ENCODE results near the gene AURKB. TPM values are rescaled to one million over a fixed set of nuclear protein-coding genes. Genes with fewer than 3 reads are reported as not detected.

Gene AURKB
- total and polyA plus RNA-seq, 2 of the 13 experiments (the other 11 are each of a cell fraction or from before 2014, with no cell fraction given), result 29.5 to 75.3 TPM

DNA sequence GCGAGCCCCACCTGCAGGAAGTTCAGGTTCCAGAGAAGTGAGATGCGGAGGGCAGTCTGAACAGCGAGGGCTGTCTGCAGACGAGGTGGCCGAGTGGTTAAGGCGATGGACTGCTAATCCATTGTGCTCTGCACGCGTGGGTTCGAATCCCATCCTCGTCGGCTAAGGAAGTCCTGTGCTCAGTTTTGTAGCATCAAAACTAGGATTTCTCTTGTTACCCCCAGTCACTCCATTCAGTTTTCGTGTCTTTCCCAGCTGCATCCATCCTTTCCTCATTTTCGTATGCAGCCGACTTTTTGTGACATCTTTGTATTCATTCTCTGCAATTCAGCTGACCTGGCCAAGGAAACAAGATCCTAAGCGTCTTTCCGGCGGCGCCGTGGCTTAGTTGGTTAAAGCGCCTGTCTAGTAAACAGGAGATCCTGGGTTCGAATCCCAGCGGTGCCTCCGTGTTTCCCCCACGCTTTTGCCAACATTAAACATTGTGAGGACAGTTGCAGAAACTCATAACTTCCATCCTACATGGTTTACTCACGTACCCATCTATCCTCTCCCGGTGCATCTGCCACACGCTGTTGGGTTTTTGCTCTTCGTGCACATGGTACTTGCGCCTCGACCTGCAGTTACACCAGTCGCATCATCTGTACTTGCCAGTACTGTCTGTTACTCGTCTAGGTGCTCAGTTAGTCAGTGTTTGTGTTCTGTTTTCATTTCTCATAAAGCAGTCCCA lies 23.4 kb downstream of the AURKB start (continued):
- TF ChIP-seq, protein P1, sequence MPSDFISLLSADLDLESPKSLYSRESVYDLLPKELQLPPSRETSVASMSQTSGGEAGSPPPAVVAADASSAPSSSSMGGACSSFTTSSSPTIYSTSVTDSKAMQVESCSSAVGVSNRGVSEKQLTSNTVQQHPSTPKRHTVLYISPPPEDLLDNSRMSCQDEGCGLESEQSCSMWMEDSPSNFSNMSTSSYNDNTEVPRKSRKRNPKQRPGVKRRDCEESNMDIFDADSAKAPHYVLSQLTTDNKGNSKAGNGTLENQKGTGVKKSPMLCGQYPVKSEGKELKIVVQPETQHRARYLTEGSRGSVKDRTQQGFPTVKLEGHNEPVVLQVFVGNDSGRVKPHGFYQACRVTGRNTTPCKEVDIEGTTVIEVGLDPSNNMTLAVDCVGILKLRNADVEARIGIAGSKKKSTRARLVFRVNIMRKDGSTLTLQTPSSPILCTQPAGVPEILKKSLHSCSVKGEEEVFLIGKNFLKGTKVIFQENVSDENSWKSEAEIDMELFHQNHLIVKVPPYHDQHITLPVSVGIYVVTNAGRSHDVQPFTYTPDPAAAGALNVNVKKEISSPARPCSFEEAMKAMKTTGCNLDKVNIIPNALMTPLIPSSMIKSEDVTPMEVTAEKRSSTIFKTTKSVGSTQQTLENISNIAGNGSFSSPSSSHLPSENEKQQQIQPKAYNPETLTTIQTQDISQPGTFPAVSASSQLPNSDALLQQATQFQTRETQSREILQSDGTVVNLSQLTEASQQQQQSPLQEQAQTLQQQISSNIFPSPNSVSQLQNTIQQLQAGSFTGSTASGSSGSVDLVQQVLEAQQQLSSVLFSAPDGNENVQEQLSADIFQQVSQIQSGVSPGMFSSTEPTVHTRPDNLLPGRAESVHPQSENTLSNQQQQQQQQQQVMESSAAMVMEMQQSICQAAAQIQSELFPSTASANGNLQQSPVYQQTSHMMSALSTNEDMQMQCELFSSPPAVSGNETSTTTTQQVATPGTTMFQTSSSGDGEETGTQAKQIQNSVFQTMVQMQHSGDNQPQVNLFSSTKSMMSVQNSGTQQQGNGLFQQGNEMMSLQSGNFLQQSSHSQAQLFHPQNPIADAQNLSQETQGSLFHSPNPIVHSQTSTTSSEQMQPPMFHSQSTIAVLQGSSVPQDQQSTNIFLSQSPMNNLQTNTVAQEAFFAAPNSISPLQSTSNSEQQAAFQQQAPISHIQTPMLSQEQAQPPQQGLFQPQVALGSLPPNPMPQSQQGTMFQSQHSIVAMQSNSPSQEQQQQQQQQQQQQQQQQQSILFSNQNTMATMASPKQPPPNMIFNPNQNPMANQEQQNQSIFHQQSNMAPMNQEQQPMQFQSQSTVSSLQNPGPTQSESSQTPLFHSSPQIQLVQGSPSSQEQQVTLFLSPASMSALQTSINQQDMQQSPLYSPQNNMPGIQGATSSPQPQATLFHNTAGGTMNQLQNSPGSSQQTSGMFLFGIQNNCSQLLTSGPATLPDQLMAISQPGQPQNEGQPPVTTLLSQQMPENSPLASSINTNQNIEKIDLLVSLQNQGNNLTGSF (CRISPR knock-in tag; IDR thresholded peaks at IDR 0.05), result 0 out of 2 replicates have a peak, but pooled peaks have one; percentile 76
- TF ChIP-seq ZNF619 (CRISPR knock-in tag; IDR thresholded peaks at IDR 0.05) (no peak), FIP1L1 (IDR thresholded peaks at IDR 0.05; ENCODE audit: borderline replicate concordance, insufficient read depth, low read depth, low read length) (no peak), MAZ (IDR thresholded peaks at IDR 0.05; ENCODE audit: borderline replicate concordance, low read depth, low read length) (no peak), MAZ (CRISPR knock-in tag; IDR thresholded peaks at IDR 0.05; ENCODE audit: low read depth) (peak; percentile 24; the same call in 1 of the 2 replicates), POLR2AphosphoS2 (IDR thresholded peaks at IDR 0.05; ENCODE audit: low read depth, low read length) (no peak), MYNN (CRISPR knock-in tag; IDR thresholded peaks at IDR 0.05; ENCODE audit: low read depth) (0 out of 2 replicates have a peak, but pooled peaks have one; percentile 58), FOXJ3 (CRISPR knock-in tag; IDR thresholded peaks at IDR 0.05; ENCODE audit: borderline replicate concordance) (peak; percentile 83), RFXANK (CRISPR knock-in tag; IDR thresholded peaks at IDR 0.05) (no peak), BRCA1 (CRISPR knock-in tag; IDR thresholded peaks at IDR 0.05) (no peak), ZNF143 (CRISPR knock-in tag; IDR thresholded peaks at IDR 0.05) (peak; percentile 57; the same call in 1 of the 2 replicates), ELF1 (CRISPR knock-in tag; IDR thresholded peaks at IDR 0.05) (0 out of 2 replicates have a peak, but pooled peaks have one; percentile 41), SMAD9 (CRISPR knock-in tag; IDR thresholded peaks at IDR 0.05) (no peak), NFATC3 (CRISPR knock-in tag; IDR thresholded peaks at IDR 0.05) (no peak), ZNF577 (CRISPR knock-in tag; IDR thresholded peaks at IDR 0.05; ENCODE audit: borderline replicate concordance, low read depth) (0 out of 2 replicates have a peak, but pooled peaks have one; percentile 11)
- TF ChIP-seq, protein P2, sequence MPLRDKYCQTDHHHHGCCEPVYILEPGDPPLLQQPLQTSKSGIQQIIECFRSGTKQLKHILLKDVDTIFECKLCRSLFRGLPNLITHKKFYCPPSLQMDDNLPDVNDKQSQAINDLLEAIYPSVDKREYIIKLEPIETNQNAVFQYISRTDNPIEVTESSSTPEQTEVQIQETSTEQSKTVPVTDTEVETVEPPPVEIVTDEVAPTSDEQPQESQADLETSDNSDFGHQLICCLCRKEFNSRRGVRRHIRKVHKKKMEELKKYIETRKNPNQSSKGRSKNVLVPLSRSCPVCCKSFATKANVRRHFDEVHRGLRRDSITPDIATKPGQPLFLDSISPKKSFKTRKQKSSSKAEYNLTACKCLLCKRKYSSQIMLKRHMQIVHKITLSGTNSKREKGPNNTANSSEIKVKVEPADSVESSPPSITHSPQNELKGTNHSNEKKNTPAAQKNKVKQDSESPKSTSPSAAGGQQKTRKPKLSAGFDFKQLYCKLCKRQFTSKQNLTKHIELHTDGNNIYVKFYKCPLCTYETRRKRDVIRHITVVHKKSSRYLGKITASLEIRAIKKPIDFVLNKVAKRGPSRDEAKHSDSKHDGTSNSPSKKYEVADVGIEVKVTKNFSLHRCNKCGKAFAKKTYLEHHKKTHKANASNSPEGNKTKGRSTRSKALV (CRISPR knock-in tag; IDR thresholded peaks at IDR 0.05), result no peak
- TF ChIP-seq, protein P3, sequence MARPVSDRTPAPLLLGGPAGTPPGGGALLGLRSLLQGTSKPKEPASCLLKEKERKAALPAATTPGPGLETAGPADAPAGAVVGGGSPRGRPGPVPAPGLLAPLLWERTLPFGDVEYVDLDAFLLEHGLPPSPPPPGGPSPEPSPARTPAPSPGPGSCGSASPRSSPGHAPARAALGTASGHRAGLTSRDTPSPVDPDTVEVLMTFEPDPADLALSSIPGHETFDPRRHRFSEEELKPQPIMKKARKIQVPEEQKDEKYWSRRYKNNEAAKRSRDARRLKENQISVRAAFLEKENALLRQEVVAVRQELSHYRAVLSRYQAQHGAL (CRISPR knock-in tag; IDR thresholded peaks at IDR 0.05; ENCODE audit: not compliant biosample characterization), result no peak
- TF ChIP-seq, protein P4, sequence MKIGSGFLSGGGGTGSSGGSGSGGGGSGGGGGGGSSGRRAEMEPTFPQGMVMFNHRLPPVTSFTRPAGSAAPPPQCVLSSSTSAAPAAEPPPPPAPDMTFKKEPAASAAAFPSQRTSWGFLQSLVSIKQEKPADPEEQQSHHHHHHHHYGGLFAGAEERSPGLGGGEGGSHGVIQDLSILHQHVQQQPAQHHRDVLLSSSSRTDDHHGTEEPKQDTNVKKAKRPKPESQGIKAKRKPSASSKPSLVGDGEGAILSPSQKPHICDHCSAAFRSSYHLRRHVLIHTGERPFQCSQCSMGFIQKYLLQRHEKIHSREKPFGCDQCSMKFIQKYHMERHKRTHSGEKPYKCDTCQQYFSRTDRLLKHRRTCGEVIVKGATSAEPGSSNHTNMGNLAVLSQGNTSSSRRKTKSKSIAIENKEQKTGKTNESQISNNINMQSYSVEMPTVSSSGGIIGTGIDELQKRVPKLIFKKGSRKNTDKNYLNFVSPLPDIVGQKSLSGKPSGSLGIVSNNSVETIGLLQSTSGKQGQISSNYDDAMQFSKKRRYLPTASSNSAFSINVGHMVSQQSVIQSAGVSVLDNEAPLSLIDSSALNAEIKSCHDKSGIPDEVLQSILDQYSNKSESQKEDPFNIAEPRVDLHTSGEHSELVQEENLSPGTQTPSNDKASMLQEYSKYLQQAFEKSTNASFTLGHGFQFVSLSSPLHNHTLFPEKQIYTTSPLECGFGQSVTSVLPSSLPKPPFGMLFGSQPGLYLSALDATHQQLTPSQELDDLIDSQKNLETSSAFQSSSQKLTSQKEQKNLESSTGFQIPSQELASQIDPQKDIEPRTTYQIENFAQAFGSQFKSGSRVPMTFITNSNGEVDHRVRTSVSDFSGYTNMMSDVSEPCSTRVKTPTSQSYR (CRISPR knock-in tag; IDR thresholded peaks at IDR 0.05; ENCODE audit: borderline replicate concordance), result no peak

Data from HepG2 (cell line).